SIG-M5 treated with dmso at 0.1 percent for 504 hours (cell line): Measurements from ENCODE around the gene WDCP.
"Not testable (repeated sequence)": the region's sequence is repeated elsewhere in the genome, so short reads cannot be mapped to it uniquely, and the experiment has no call there.

ENCODE experiments used
- DNase-seq: peaks from one replicate; lab custom pipeline; 2025; ENCODE audit not compliant: unreplicated experiment; lab: John Stamatoyannopoulos, UW

The WDCP gene

GRCh38 chr2:24046930-24047702, at the start of gene WDCP:
Gene WDCP (minus strand): TSS chr2:24047391. CDS start chr2:24039494, 7,897 bp downstream.
- DNase-seq = peak; percentile 100

- DNase-seq = not testable (repeated sequence)
These were observed 48.0 kb upstream of the WDCP start for GRCh38 chr2:24095171-24095677.

DNA sequence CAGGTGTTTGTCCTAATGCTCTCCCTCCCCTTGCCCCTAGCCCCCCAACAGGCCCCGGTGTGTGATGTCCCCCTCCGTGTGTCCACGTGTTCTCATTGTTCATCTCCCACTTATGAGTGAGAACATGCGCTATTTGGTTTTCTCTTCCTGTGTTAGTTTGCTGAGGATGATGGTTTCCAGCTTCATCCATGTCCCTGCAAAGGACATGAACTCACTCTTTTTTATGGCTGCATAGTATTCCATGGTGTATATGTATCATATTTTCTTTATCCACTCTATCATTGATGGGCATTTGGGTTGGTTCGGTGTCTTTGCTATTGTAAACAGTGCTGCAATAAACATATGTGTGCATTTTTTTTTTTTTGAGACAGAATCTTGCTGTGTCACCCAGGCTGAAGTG, 46.1 kb upstream of the WDCP start:
- not testable (repeated sequence) for DNase-seq

DNA sequence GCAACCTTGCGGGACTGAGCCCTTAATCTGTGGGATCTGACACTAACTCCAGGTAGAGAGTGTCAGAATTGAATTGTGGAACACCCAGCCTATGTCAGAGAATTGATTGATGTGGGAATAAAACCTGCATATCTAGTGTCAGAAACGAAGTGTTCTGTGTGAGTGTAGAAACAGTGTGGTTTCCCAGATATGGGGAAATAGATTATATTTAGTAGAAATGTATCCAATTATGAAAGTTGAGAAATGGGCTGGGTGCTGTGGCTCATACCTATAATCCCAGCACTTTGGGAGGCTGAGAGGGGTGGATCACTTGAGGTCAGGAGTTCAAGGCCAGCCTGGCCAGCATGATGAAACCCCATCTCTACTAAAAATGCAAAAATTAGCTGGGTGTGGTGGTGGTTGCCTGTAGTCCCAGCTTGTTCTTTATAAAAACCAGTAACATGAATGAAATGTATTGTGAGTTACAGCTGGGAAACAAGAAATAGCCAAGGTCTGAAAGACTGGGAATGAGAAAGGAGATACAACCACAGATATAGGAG, 41.7 kb upstream of the WDCP start:
- peak; percentile 78 for DNase-seq

GRCh38 chr2:24087032-24087431, 39.8 kb upstream of the WDCP start:
- DNase-seq = no peak

- DNase-seq = no peak
These were observed 39.0 kb upstream of the WDCP start for GRCh38 chr2:24086241-24086640.

DNA sequence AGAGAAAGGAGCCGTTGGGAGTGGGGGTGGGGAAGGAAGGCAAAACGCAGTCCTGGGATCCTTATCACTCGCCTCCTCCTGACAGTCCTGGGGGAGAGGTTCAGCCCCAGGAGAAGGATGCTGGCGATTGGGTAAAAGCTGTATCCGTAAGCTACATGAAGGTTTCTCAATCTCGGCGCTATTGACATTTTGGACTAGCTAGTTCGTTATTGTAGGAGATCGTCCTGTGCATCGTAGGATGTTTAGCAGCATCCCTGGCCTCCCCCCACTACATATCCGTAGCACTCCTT, 38.0 kb upstream of the WDCP start:
- DNase-seq = no peak

DNA sequence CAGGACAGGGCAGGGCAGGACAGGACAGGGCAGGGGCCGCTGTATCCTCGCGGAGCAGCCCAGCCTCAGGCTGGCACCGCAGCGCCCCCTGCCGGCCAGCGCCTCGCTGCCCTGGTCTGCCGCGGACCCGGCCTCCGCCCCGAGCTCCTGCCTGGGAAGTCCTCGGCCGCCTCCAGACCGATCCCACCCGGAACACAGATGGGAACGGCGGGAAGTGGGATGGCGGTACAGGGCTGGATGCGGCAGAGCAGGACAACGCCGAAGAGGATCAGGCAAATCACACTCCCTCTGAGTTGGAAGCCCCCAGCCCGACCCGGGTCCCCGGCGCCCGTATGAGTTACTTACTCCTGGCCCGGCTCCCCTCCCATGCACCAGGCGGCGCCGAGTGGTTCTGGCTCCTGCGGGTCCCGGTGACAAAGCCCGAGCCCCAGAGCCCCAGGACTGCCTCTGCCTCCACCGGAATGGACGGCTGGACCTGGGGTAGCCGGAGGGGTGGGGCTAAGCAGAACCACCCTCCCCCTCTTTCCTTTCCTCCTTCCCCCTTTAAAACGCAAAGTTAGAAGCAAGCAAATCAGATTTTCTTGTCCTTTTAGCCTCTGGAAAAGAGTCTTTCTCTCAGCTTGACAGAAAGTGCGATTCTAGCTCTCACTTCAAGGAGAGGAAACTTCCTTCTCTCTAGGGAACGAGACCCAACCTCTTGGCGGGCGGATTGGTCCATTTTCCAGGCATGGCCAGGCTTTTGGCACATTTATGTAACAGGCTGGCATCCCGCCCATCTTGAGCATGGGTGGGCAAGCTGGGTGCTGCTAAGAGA, 37.4 kb upstream of the WDCP start, which contains the start of gene TP53I3:
TP53I3 (minus strand) TSS at position 449 of the 814 bp plus-strand sequence. CDS start 508 bp downstream, outside the sequence.
- peak; percentile 60 for DNase-seq

DNA sequence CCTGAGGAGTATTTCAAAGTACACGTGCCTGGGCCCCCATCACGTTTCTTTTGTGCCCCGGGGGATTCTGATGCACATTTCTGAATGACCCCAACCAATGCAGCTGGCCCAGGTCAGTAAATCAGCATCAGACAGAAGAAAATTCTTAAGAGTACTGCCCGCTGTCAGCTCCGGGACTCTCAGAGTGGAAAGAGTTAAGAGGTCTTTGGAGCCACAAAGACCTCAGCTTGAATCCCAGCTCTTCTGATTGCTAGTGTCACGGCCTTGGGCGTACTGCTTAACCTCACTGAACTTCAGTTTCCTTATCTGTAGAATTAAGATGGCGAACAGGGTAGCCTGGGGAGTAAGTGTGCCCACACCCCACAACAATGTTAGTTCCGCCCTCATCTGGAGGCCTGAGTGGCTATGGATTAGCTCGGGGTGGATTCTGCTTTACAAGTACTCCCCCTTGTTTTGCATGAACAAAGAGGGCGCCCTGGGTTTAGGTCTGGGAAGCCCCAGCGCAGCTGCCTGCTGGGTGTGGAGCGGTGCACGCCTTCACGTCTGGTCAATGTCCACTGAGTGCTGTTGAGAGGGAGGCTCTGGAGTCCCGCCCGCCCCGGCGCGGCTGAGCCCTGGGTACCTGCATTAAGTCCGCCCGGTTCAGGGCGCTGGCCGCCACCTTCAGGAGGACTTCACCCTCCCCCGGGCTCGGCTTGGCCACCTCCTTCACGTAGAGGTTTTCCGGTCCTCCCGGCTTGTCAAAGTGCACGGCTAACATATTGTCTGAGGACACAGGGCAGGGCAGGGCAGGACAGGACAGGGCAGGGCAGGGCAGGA, 36.6 kb upstream of the WDCP start:
- DNase-seq = peak; percentile 85

GRCh38 chr2:24082787-24083566, 35.8 kb upstream of the WDCP start:
- DNase-seq = no peak

DNA sequence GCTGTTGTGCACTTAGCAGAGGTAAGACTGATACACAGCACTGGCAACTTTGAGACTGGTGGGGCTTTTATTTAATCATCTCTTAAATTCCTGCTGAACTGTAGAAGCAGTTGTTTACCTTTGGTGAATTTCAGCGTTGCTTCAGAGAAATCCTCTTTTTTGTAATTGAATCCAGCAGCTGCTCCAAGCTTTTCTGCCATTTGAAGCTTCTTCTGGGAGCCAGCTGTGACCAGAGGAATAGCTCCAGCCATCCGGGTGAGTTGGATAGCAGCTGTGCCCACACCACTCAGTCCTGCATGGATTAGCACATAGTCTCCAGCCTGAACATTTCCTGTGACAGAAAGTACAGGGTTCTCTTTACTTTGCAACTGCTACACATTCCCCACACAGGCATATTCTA, 33.5 kb upstream of the WDCP start:
- no peak for DNase-seq

DNA sequence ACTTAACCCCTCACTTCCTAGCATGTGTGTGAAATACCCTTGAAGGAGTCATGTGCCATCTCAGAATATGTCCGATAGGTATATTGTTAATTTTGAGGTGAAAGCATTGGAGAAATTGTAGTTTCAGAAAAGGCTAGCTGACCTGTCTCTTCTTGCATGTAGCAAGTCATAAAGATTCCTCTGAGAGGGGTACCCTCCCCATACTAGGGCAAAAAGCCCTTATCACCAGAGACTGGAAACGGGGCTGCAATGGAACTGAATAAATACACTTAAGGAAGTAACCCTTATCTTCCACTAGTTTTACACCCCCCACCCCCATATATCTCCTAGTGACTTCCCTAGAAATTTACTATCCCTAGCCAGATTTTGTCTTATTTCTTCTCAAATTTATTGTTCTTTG, 30.7 kb upstream of the WDCP start:
- DNase-seq = no peak

DNA sequence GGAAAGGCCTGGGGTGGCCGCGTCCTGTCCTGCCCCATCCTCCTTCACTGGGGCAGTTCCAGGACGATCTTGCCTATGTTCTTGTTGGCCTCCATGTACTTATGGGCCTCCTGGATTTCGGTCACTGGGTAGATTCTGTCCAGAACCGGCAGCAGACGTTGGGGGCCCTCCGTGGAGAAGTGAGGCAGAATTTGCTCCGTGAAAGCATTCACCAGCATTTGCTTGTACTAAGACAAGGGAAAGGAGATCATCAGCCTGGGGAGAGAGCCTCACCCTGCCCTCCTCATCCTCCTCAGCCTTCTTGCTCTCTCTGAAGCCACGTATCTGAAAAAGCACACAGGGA, 30.3 kb upstream of the WDCP start:
- no peak for DNase-seq

- DNase-seq = peak; percentile 77
These were observed 29.8 kb upstream of the WDCP start for GRCh38 chr2:24076849-24077534.

DNA sequence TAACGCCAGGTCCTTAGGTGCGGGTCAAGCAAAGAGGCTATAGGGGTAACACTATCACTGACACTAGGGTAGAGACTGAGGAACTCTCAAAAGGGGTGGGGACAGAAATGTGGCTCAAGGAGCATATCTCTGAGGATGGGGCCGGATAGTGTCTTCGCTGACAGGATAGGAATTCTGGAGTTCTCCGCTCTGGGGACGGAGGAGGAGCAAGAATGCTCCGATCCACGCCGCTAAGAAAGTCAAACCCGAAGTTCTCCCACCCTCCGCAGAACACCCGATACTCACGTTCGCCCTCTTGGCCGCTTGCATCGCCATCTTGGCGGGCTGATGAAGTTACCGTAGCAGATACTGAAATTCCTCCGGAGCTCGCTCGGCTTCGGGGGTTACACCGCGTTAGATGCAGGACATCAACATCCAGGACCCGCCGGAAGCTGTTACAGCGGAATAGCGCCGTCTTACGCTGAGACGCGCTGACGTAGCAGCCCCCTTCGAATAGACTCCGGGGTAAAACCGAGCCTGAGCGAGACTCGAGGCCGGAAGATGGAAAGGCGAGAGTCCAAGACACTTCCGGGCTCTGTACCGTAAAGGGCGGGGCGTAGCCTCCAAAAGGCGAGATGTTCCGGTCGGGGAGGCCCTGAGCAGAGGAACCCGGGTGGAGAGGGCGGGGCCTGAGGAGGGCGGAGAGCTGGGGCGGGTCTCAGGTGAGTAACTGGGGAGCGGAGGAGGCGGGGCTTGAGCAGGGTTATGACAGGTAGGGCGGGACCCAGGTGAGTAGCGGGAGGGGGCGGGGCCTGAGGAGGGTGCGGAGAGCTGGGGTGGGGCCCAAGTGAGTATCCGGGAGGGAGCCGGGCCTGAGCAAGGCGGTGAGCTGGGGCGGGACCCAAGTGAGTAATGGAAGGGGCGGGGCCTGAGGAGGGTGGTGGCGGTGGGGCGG, 29.0 kb upstream of the WDCP start, which contains the start of gene SF3B6:
SF3B6 (minus strand) TSS at position 412 of the 934 bp plus-strand sequence; CDS start at position 315, 97 bp downstream.
- peak; percentile 99 for DNase-seq

GRCh38 chr2:24075259-24075658, 28.1 kb upstream of the WDCP start:
- DNase-seq = no peak

GRCh38 chr2:24073816-24074215, 26.6 kb upstream of the WDCP start:
- no peak for DNase-seq

- DNase-seq = no peak
These were observed 25.1 kb upstream of the WDCP start for GRCh38 chr2:24072259-24072658.
